Activated CD4-positive, alpha-beta T cell treated with anti-CD3 and anti-CD28 coated beads, Interleukin-2, amount 10 ng/mL, durations not matched to agents 24 days and 14 days (primary cell): ENCODE measurements around the gene DCLRE1B. TPM values are rescaled to one million over a fixed set of nuclear protein-coding genes. Genes with fewer than 3 reads are reported as not detected.

ENCODE experiments used
- DNase-seq: peaks from one replicate; pipeline ENCODE4 v3.0.0; 2022
- H3K27ac Mint-ChIP-seq: one replicate; pipeline ENCODE4 v1.8.0; 2022; ENCODE audit warnings: mild to moderate bottlenecking, mixed read lengths
- H3K27me3 Mint-ChIP-seq: one replicate; pipeline ENCODE4 v1.8.0; 2022; ENCODE audit warnings: mixed read lengths
- H3K36me3 Mint-ChIP-seq: one replicate; pipeline ENCODE4 v1.8.0; 2022; ENCODE audit warnings: low read depth, mild to moderate bottlenecking, mixed read lengths
- H3K4me1 Mint-ChIP-seq: one replicate; pipeline ENCODE4 v1.8.0; 2021; ENCODE audit warnings: mixed read lengths
- H3K4me3 Mint-ChIP-seq: one replicate; pipeline ENCODE4 v1.8.0; 2022; ENCODE audit warnings: mild to moderate bottlenecking, moderate library complexity, mixed read lengths
- H3K9me3 Mint-ChIP-seq: one replicate; pipeline ENCODE4 v1.8.0; 2021; ENCODE audit warnings: mixed read lengths
- intact Hi-C: fragments of 100-400 bp; cut with micrococcal nuclease; formaldehyde crosslinking; loops from one replicate; pipeline ENCODE4 v1.15.1; 2023
- total RNA-seq: library from RNA; stranded (reverse); gene quantifications from 2 replicates; pipeline ENCODE4 v1.2.3, GENCODE V29; 2022

The DCLRE1B gene
- total RNA-seq, 1 donor from 2014 or later, result 21.5 TPM

GRCh38 chr1:113872219-113872935, 32.7 kb upstream of the DCLRE1B start:
- DNase-seq, result peak; percentile 80
- peaks cover 26% of the 10 kb centered on the region for H3K36me3 Mint-ChIP-seq
- peak overlapping the region; percentile 94 for H3K4me3 Mint-ChIP-seq
- peaks cover 2% of the 10 kb centered on the region for H3K27me3 Mint-ChIP-seq
- no peaks in the 10 kb centered on the region for H3K9me3 Mint-ChIP-seq
- peak overlapping the region; percentile 96 for H3K27ac Mint-ChIP-seq
- H3K4me1 Mint-ChIP-seq, result peaks cover 59% of the 10 kb centered on the region
- intact Hi-C loops, result loop anchor here (5.0 kb wide), 1 partner anchor 35 kb away; no protein-coding TSS in a partner anchor

GRCh38 chr1:113874012-113874879, 30.9 kb upstream of the DCLRE1B start:
- peaks cover 12% of the 10 kb centered on the region for H3K36me3 Mint-ChIP-seq
- peaks cover 54% of the 10 kb centered on the region for H3K4me1 Mint-ChIP-seq
- peak overlapping the region; percentile 87 for H3K27ac Mint-ChIP-seq
- peaks cover 2% of the 10 kb centered on the region for H3K27me3 Mint-ChIP-seq
- H3K4me3 Mint-ChIP-seq, result peak overlapping the region; percentile 59
- intact Hi-C loops, result loop anchor here (2.0 to 5.0 kb wide), 2 partner anchors 17 to 37 kb away; no protein-coding TSS in a partner anchor
- DNase-seq, result peak; percentile 70
- H3K9me3 Mint-ChIP-seq, result no peaks in the 10 kb centered on the region

GRCh38 chr1:113875714-113876113, 29.4 kb upstream of the DCLRE1B start:
- no peak overlapping the region for H3K4me3 Mint-ChIP-seq
- DNase-seq, result no peak
- H3K9me3 Mint-ChIP-seq, result no peaks in the 10 kb centered on the region
- peaks cover 59% of the 10 kb centered on the region for H3K4me1 Mint-ChIP-seq
- peaks cover 2% of the 10 kb centered on the region for H3K27me3 Mint-ChIP-seq
- intact Hi-C loops, result loop anchor here (2.0 kb wide), 1 partner anchor 15 kb away; no protein-coding TSS in a partner anchor
- peaks cover 8% of the 10 kb centered on the region for H3K36me3 Mint-ChIP-seq
- peak overlapping the region; percentile 73 for H3K27ac Mint-ChIP-seq

DNA sequence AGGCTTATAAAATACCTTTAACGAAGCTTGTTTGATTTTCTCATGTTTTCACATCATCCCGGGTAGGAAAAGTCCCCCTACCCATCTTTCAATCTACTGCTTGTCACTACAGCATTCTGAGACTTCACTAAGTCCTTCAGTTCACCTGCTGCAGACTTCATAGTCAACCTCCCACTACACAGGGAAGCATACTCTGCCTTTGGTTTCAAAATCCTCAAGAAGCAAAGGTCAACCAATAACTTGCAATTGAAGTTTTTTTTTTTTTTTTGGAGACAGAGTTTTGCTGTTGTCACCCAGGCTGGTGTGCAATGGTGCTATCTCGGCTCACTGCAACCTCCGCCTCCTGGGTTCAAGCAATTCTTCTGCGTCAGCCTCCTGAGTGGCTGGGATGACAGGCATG, 28.9 kb upstream of the DCLRE1B start:
- DNase-seq, result no peak
- Mint-ChIP-seq H3K4me1 (peaks cover 64% of the 10 kb centered on the region), H3K27ac (no peak overlapping the region), H3K9me3 (no peaks in the 10 kb centered on the region), H3K36me3 (peaks cover 8% of the 10 kb centered on the region), H3K4me3 (no peak overlapping the region), H3K27me3 (peaks cover 2% of the 10 kb centered on the region)
- intact Hi-C loops, result no loop called here

DNA sequence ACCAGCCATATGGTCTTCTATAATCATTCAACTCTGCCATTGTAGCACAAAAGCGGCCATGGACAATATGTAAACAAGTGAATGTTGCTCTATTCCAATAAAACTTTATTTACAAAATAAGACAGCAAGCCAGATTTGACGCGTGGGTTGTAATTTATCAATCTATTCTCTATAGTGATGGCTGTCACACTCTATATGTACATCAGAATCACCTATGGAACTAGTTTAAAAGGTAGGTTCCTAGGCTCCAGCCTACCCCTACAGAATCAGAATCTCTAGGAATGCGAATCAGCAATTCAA, 25.4 kb upstream of the DCLRE1B start:
- peaks cover 5% of the 10 kb centered on the region for H3K36me3 Mint-ChIP-seq
- no peaks in the 10 kb centered on the region for H3K27me3 Mint-ChIP-seq
- no peak overlapping the region for H3K27ac Mint-ChIP-seq
- no peak for DNase-seq
- no peaks in the 10 kb centered on the region for H3K9me3 Mint-ChIP-seq
- H3K4me3 Mint-ChIP-seq, result no peak overlapping the region
- peaks cover 48% of the 10 kb centered on the region for H3K4me1 Mint-ChIP-seq
- intact Hi-C loops, result no loop called here

DNA sequence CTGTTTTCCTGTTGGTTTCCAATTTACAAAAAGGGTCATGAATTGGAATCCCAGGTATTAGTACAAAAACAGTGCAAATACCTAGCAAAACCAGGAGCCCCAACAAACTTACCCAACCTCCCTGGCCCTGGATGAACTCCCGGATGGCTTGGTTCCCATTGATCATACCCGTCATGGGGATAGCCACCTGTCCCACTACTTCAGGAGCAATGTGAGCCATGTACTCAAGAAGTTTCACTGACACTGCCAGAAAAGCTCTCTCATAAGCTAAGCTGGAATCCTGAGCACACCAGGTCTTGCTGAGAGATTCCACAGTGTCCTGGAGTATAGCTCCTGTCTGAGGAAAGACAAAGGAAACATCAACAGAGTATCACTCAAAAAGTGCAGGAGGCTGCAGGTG, 23.5 kb upstream of the DCLRE1B start:
- DNase-seq, result no peak
- peaks cover 5% of the 10 kb centered on the region for H3K36me3 Mint-ChIP-seq
- H3K4me3 Mint-ChIP-seq, result no peak overlapping the region
- peaks cover 40% of the 10 kb centered on the region for H3K4me1 Mint-ChIP-seq
- no peak overlapping the region for H3K27ac Mint-ChIP-seq
- no peaks in the 10 kb centered on the region for H3K27me3 Mint-ChIP-seq
- H3K9me3 Mint-ChIP-seq, result no peaks in the 10 kb centered on the region
- intact Hi-C loops, result no loop called here

- Mint-ChIP-seq H3K9me3 (no peaks in the 10 kb centered on the region), H3K4me1 (peaks cover 22% of the 10 kb centered on the region), H3K36me3 (peaks cover 6% of the 10 kb centered on the region), H3K27me3 (no peaks in the 10 kb centered on the region), H3K27ac (no peak overlapping the region), H3K4me3 (peak overlapping the region; percentile 10)
- DNase-seq, result no peak
- intact Hi-C loops, result no loop called here
Measured at GRCh38 chr1:113886417-113887401, 18.4 kb upstream of the DCLRE1B start.

DNA sequence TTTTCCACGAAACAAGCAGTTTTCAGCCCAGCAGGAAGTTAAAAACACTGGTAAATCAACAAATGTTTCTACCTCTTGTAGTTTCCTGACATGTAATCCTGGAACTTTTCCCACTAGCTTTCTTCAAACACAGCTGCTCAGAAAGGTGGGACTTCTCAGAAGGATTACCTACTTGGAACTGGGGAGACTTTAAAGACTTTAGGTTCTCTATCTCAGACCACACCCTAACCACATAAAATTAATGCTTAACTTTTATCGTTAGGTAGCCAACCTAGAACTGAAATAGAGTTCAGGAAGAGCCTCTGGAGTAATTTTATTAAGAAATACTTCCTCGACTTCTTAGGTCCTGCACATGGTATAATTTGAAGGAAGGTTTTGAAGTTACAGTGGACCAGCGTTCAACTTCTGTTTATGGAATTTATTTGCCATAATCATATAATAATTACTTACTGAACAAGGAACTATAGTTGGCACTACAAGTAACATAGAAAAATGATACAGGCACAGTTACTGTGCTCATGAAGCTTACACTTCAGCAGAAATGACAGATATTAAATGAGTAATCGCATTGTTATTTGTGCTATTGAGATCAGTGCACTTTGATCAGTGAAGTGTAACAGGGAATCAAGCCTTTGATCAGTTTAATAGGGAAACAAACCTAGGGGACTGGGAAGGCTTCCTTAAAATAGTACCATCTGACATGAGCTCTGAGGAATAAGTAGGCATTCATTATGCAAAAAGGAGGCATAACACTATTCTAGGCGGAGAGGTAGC, 17.5 kb upstream of the DCLRE1B start, which contains the start of gene BCL2L15:
Gene BCL2L15, minus strand, starts transcription at position 180 of the 774 bp plus-strand sequence. CDS start 206 bp downstream, outside the sequence.
- peaks cover 21% of the 10 kb centered on the region for H3K4me1 Mint-ChIP-seq
- no peak for DNase-seq
- intact Hi-C loops, result no loop called here
- no peak within 1 kb of the TSS for H3K27ac Mint-ChIP-seq
- no peaks in the 10 kb centered on the region for H3K27me3 Mint-ChIP-seq
- H3K9me3 Mint-ChIP-seq, result no peaks in the 10 kb centered on the region
- peak within 1 kb of the TSS; percentile 10 for H3K4me3 Mint-ChIP-seq
- H3K36me3 Mint-ChIP-seq, result peaks cover 8% of the 10 kb centered on the region

DNA sequence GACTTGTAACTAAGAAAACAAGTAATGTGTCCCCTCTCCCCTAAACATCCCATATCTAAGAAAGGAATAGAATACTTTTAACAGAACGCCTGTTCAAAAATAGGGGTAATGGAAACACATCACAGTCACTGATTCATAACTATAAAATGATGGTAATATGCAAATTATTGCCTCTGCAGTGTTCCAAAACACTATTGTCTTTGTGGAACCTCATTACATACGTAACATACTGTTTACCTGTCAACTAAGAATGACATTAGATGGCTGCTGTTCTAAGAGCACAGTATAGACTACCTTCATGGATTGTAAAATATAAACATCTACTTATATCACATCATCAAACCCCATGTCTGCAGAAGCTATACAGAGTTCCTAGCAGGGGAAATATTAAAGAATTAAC, 14.3 kb upstream of the DCLRE1B start:
- Mint-ChIP-seq H3K27me3 (no peaks in the 10 kb centered on the region), H3K4me1 (peaks cover 23% of the 10 kb centered on the region), H3K9me3 (no peaks in the 10 kb centered on the region), H3K4me3 (no peak overlapping the region), H3K27ac (peak overlapping the region; percentile 14), H3K36me3 (peaks cover 23% of the 10 kb centered on the region)
- intact Hi-C loops, result loop anchor here (2.0 kb wide), 1 partner anchor 16 kb away; no protein-coding TSS in a partner anchor
- DNase-seq, result no peak

- no peak overlapping the region for H3K4me3 Mint-ChIP-seq
- peaks cover 19% of the 10 kb centered on the region for H3K4me1 Mint-ChIP-seq
- intact Hi-C loops, result loop anchor here (2.0 kb wide), 1 partner anchor 17 kb away; no protein-coding TSS in a partner anchor
- no peaks in the 10 kb centered on the region for H3K27me3 Mint-ChIP-seq
- H3K36me3 Mint-ChIP-seq, result peaks cover 32% of the 10 kb centered on the region
- H3K9me3 Mint-ChIP-seq, result no peaks in the 10 kb centered on the region
- no peak overlapping the region for H3K27ac Mint-ChIP-seq
- no peak for DNase-seq
Measured at GRCh38 chr1:113891631-113892220, 13.4 kb upstream of the DCLRE1B start.

DNA sequence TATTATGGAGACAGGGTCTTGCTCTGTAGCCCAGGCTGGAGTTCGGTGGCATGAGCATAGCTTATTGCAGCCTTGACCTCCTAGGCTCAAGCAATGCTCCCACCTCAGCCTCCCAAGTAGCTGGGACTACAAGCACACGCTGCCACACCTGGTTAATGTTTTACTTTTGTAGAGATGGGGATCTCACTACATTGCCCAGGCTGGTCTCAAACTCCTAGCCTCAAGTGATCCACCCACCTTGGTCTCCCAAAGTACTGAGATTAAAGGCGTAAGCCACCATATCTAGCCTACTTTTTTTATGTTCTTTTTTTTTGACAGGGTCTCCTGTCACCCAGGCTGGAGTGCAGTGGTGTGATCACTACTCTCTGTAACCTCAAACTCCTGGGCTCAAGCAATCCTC, 11.9 kb upstream of the DCLRE1B start:
- Mint-ChIP-seq H3K4me3 (no peak overlapping the region), H3K27ac (no peak overlapping the region), H3K9me3 (no peaks in the 10 kb centered on the region), H3K27me3 (no peaks in the 10 kb centered on the region), H3K36me3 (peaks cover 42% of the 10 kb centered on the region), H3K4me1 (peaks cover 15% of the 10 kb centered on the region)
- intact Hi-C loops, result no loop called here
- DNase-seq, result no peak

- H3K36me3 Mint-ChIP-seq, result peaks cover 60% of the 10 kb centered on the region
- no peak for DNase-seq
- intact Hi-C loops, result no loop called here
Measured at GRCh38 chr1:113895098-113895497, 10.0 kb upstream of the DCLRE1B start.

More at GRCh38 chr1:113895098-113895497, 10.0 kb upstream of the DCLRE1B start:
- no peaks in the 10 kb centered on the region for H3K27me3 Mint-ChIP-seq
- H3K27ac Mint-ChIP-seq, result no peak overlapping the region
- no peak overlapping the region for H3K4me3 Mint-ChIP-seq
- H3K4me1 Mint-ChIP-seq, result peaks cover 21% of the 10 kb centered on the region
- H3K9me3 Mint-ChIP-seq, result no peaks in the 10 kb centered on the region
